ENCODE results near the gene AVEN.

DNA sequence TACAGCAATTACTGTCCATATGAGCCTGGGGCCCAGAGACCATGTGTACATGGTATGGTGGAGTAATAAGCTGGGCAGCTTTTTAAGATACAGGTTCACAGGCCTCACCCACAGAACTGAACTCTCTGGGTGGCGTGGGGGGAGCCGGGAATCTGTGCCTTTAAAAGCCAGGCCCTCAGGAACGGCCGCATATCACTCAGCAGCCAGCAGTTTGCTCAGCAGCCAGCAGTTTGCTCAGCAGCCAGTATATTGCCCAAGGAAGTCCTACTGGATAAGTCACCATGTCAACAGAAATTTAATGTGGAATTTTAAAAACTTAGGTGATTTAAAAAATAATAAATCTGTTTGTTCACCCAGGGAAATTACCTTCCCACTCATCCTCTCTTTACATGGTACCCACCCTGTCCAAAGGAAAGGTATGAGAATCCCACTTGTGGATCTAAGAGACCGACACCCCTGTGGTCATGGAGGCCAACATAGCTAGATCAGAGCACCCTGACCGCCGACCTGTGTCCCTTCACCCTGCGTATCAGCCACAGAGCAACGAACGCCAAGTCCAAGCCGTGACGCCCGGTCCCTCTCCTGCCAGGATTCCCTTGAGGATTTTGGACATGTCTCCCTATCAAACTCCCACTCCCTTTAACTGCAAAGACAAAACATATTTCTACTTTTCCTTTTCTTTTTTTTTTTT, 166.4 kb downstream of the AVEN start:
- TF ChIP-seq, protein P1, sequence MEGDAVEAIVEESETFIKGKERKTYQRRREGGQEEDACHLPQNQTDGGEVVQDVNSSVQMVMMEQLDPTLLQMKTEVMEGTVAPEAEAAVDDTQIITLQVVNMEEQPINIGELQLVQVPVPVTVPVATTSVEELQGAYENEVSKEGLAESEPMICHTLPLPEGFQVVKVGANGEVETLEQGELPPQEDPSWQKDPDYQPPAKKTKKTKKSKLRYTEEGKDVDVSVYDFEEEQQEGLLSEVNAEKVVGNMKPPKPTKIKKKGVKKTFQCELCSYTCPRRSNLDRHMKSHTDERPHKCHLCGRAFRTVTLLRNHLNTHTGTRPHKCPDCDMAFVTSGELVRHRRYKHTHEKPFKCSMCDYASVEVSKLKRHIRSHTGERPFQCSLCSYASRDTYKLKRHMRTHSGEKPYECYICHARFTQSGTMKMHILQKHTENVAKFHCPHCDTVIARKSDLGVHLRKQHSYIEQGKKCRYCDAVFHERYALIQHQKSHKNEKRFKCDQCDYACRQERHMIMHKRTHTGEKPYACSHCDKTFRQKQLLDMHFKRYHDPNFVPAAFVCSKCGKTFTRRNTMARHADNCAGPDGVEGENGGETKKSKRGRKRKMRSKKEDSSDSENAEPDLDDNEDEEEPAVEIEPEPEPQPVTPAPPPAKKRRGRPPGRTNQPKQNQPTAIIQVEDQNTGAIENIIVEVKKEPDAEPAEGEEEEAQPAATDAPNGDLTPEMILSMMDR (IDR thresholded peaks at IDR 0.05): no peak
- no peak for TF ChIP-seq POLR2A (IDR thresholded peaks at IDR 0.05)
